Stimulated activated naive CD8-positive, alpha-beta T cell treated with anti-CD3 and anti-CD28 coated beads, Interleukin-15, Interleukin-2, amounts not matched to agents 100 ng/mL and 50 ng/mL, for 24 hours (primary cell): Measurements from ENCODE around the gene ZNF568.
A peak's percentile ranks its signal among the peaks of the same experiment; 100 is the strongest.

Experiments used
- H3K27ac Mint-ChIP-seq: one replicate; pipeline ENCODE4 v1.8.0; 2021; ENCODE audit warnings: mild to moderate bottlenecking, mixed read lengths
- H3K27me3 Mint-ChIP-seq: one replicate; pipeline ENCODE4 v1.8.0; 2021; ENCODE audit warnings: mixed read lengths
- H3K36me3 Mint-ChIP-seq: one replicate; pipeline ENCODE4 v1.8.0; 2021; ENCODE audit warnings: low read depth, mixed read lengths
- H3K4me1 Mint-ChIP-seq: one replicate; pipeline ENCODE4 v1.8.0; 2021; ENCODE audit warnings: low read depth, mixed read lengths
- H3K4me3 Mint-ChIP-seq: one replicate; pipeline ENCODE4 v1.8.0; 2021; ENCODE audit warnings: mild to moderate bottlenecking, mixed read lengths
- H3K9me3 Mint-ChIP-seq: one replicate; pipeline ENCODE4 v1.8.0; 2021; ENCODE audit warnings: mixed read lengths

Gene ZNF568

GRCh38 chr19:36915992-36916830 lies at the start of gene ZNF568, which contains the start of gene ZNF829:
Gene ZNF568 (plus strand): TSS chr19:36916332. CDS start chr19:36922771, 6,439 bp downstream.
Gene ZNF829 (minus strand): TSS chr19:36916291. CDS start chr19:36915167, 1,124 bp downstream.
- Mint-ChIP-seq H3K4me1 (peaks cover 32% of the 10 kb centered on the region), H3K36me3 (peaks cover 82% of the 10 kb centered on the region), H3K27me3 (no peaks in the 10 kb centered on the region), H3K27ac (peak within 1 kb of the TSS; percentile 97), H3K9me3 (peaks cover 31% of the 10 kb centered on the region), H3K4me3 (peak within 1 kb of the TSS; percentile 95)

- Mint-ChIP-seq H3K27ac (no peak overlapping the region), H3K4me1 (no peaks in the 10 kb centered on the region), H3K36me3 (peaks cover 74% of the 10 kb centered on the region), H3K9me3 (peaks cover 39% of the 10 kb centered on the region), H3K4me3 (no peak overlapping the region), H3K27me3 (no peaks in the 10 kb centered on the region)
Measured at GRCh38 chr19:36876993-36877938, 38.9 kb upstream of the ZNF568 start.

GRCh38 chr19:36891768-36892357 lies 24.3 kb upstream of the ZNF568 start:
- H3K36me3 Mint-ChIP-seq, result peaks cover 81% of the 10 kb centered on the region
- no peak overlapping the region for H3K4me3 Mint-ChIP-seq
- no peaks in the 10 kb centered on the region for H3K4me1 Mint-ChIP-seq
- H3K27me3 Mint-ChIP-seq, result no peaks in the 10 kb centered on the region
- H3K9me3 Mint-ChIP-seq, result peaks cover 60% of the 10 kb centered on the region
- H3K27ac Mint-ChIP-seq, result no peak overlapping the region

DNA sequence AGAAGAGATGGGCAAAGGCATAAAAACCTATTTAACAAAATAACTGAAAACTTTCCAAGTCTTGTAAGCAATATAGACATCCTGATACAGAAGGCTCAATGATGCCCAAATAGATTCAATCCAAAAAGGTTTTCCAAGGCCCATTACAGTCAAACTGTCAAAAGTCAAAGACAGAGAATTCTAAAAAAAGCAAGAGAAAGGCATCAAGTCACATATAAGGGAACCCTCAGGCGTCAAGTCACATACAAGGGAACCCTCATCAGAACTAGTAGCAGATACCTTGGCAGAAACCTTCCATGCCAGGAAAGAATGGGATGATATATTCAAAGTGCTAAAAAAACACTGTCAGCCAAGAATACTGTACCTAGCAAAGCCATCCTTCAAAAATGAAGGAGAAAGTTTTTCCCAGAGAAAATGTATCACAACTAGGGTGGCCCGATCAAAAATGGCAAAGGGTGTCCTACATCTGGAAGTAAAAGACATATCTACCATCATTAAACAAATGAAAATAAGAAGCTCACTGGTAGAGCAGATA lies 21.2 kb upstream of the ZNF568 start:
- peaks cover 93% of the 10 kb centered on the region for H3K36me3 Mint-ChIP-seq
- H3K4me1 Mint-ChIP-seq, result no peaks in the 10 kb centered on the region
- H3K27me3 Mint-ChIP-seq, result no peaks in the 10 kb centered on the region
- H3K4me3 Mint-ChIP-seq, result no peak overlapping the region
- H3K27ac Mint-ChIP-seq, result no peak overlapping the region
- H3K9me3 Mint-ChIP-seq, result peaks cover 64% of the 10 kb centered on the region

DNA sequence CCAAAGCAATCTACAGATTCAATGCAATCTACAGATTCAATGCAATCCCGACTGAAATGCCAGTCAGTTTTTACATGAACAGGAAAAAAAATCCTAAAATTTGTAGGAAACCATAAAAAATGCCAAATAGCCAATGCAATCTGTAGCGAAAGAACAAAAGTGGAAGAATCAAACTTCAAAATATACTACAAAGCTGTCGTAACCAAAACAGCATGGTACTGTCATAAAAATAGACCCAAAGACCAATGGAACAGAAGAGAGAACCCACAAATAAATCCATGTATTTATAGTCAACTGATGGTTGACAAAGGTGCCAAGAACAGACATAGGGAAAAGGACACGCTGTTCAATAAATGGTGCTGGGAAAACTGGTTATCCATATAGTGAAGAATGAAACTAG lies 17.7 kb upstream of the ZNF568 start:
- Mint-ChIP-seq H3K4me3 (no peak overlapping the region), H3K27ac (no peak overlapping the region), H3K4me1 (no peaks in the 10 kb centered on the region), H3K27me3 (no peaks in the 10 kb centered on the region), H3K36me3 (peaks cover 90% of the 10 kb centered on the region), H3K9me3 (peaks cover 50% of the 10 kb centered on the region)

- Mint-ChIP-seq H3K27ac (peak overlapping the region; percentile 97), H3K4me1 (peaks cover 32% of the 10 kb centered on the region), H3K4me3 (peak overlapping the region; percentile 95), H3K9me3 (peaks cover 25% of the 10 kb centered on the region), H3K27me3 (no peaks in the 10 kb centered on the region), H3K36me3 (peaks cover 85% of the 10 kb centered on the region)
Measured at GRCh38 chr19:36916991-36917390, 859 bp downstream of the ZNF568 start.

- Mint-ChIP-seq H3K36me3 (peaks cover 85% of the 10 kb centered on the region), H3K4me3 (peak overlapping the region; percentile 37)
Measured at GRCh38 chr19:36918090-36918489, 2.0 kb downstream of the ZNF568 start.

DNA sequence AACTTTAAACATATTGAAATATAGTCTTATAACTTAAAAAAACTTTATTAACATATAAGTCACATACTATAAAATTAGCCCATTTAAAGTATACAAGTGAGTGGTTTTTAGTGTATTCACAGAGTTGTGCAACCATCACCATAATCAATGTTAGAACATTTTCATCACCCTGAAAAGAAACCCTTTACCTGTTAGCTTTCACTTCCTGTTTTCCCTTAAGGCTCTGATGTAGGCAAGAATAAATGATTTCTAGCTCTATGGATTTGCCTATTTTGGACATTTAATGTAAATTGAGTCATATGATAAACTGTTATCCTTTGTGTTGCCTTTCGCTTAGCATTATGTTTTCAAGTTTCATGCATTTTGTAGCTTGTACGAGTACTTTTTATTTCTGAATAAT lies 15.6 kb downstream of the ZNF568 start:
- H3K36me3 Mint-ChIP-seq, result peaks cover 89% of the 10 kb centered on the region
- no peaks in the 10 kb centered on the region for H3K27me3 Mint-ChIP-seq
- H3K27ac Mint-ChIP-seq, result no peak overlapping the region
- H3K4me3 Mint-ChIP-seq, result no peak overlapping the region
- no peaks in the 10 kb centered on the region for H3K4me1 Mint-ChIP-seq
- peaks cover 23% of the 10 kb centered on the region for H3K9me3 Mint-ChIP-seq

More at GRCh38 chr19:36918090-36918489, 2.0 kb downstream of the ZNF568 start:
- Mint-ChIP-seq H3K27me3 (no peaks in the 10 kb centered on the region), H3K9me3 (peaks cover 28% of the 10 kb centered on the region), H3K27ac (no peak overlapping the region), H3K4me1 (peaks cover 32% of the 10 kb centered on the region)

- Mint-ChIP-seq H3K9me3 (peaks cover 48% of the 10 kb centered on the region), H3K27me3 (no peaks in the 10 kb centered on the region)
Measured at GRCh38 chr19:36939153-36939552, 23.0 kb downstream of the ZNF568 start.

GRCh38 chr19:36950335-36951119 lies 34.4 kb downstream of the ZNF568 start:
- peaks cover 67% of the 10 kb centered on the region for H3K36me3 Mint-ChIP-seq

More at GRCh38 chr19:36939153-36939552, 23.0 kb downstream of the ZNF568 start:
- Mint-ChIP-seq H3K36me3 (peaks cover 99% of the 10 kb centered on the region), H3K27ac (no peak overlapping the region), H3K4me1 (no peaks in the 10 kb centered on the region), H3K4me3 (no peak overlapping the region)

DNA sequence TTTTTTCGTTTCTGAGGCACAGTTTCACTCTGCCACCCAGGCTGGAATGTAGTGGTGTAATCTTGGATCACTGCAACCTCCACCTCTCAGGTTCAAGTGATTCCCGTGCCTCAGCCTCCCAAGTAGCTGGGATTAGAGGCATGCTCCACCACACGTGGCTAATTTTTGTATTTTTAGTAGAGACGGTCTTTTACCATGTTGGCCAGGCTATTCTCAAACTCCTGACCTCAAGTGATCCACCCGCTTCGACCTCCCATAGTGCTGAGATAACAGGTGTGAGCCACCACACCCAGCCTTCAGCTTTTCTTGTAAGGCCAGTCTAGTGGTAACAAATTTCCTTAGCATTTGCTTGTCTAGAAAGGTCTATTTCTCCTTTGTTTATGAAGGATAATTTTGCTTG lies 46.2 kb downstream of the ZNF568 start:
- H3K27ac Mint-ChIP-seq, result no peak overlapping the region
- H3K27me3 Mint-ChIP-seq, result no peaks in the 10 kb centered on the region
- peaks cover 40% of the 10 kb centered on the region for H3K36me3 Mint-ChIP-seq
- H3K4me1 Mint-ChIP-seq, result no peaks in the 10 kb centered on the region
- H3K9me3 Mint-ChIP-seq, result peaks cover 37% of the 10 kb centered on the region
- no peak overlapping the region for H3K4me3 Mint-ChIP-seq

More at GRCh38 chr19:36950335-36951119, 34.4 kb downstream of the ZNF568 start:
- Mint-ChIP-seq H3K9me3 (peaks cover 34% of the 10 kb centered on the region), H3K27me3 (no peaks in the 10 kb centered on the region), H3K4me1 (no peaks in the 10 kb centered on the region), H3K27ac (no peak overlapping the region), H3K4me3 (no peak overlapping the region)

- H3K9me3 Mint-ChIP-seq, result peaks cover 29% of the 10 kb centered on the region
- H3K4me1 Mint-ChIP-seq, result no peaks in the 10 kb centered on the region
- no peak overlapping the region for H3K4me3 Mint-ChIP-seq
- H3K27ac Mint-ChIP-seq, result no peak overlapping the region
- H3K36me3 Mint-ChIP-seq, result peaks cover 37% of the 10 kb centered on the region
- H3K27me3 Mint-ChIP-seq, result no peaks in the 10 kb centered on the region
Measured at GRCh38 chr19:36963280-36963679, 47.1 kb downstream of the ZNF568 start.

GRCh38 chr19:36972571-36972970 lies 56.4 kb downstream of the ZNF568 start:
- no peak overlapping the region for H3K27ac Mint-ChIP-seq
- peaks cover 31% of the 10 kb centered on the region for H3K36me3 Mint-ChIP-seq

More at GRCh38 chr19:36972571-36972970, 56.4 kb downstream of the ZNF568 start:
- no peaks in the 10 kb centered on the region for H3K27me3 Mint-ChIP-seq
- peak overlapping the region; percentile 94 for H3K4me3 Mint-ChIP-seq
- H3K4me1 Mint-ChIP-seq, result peaks cover 8% of the 10 kb centered on the region
- H3K9me3 Mint-ChIP-seq, result peaks cover 2% of the 10 kb centered on the region
